Measurements from ENCODE around the gene BBS4. TPM values are rescaled to one million over a fixed set of nuclear protein-coding genes. Genes with fewer than 3 reads are reported as not detected.
A peak's percentile ranks its signal among the peaks of the same experiment; 100 is the strongest.

The BBS4 gene
- total RNA-seq, 1 experiment from 2014 or later: 22.4 TPM

DNA sequence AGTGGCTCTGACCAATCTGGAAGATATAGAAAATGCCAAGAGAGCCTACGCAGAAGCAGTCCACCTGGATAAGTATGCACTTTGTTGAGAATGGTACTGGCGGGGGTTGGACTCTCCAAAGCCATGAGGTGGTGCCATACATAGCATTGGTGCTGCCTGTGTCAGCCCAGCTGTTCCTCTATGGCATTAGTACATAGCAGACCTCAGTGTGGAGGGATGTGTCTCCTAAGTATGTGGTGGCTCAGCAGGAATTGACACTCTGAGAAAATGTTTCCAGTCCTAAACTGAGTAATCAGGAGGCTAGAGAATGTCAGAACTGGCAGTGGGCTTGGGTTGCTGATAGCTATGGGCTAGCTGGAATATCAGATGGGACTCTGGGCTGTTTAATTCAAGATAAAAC, 49.1 kb downstream of the BBS4 start:
- Mint-ChIP-seq H3K36me3 (ENCODE audit: insufficient read depth, unreplicated experiment) (peaks cover 28% of the 10 kb centered on the region), H3K27me3 (ENCODE audit: insufficient read depth, unreplicated experiment) (no peaks in the 10 kb centered on the region), H3K27ac (ENCODE audit: unreplicated experiment) (peak overlapping the region; percentile 4), H3K4me3 (ENCODE audit: unreplicated experiment) (no peak overlapping the region), H3K4me1 (ENCODE audit: low read depth, unreplicated experiment) (peaks cover 10% of the 10 kb centered on the region), H3K9me3 (ENCODE audit: unreplicated experiment) (no peaks in the 10 kb centered on the region)
- peaks cover 20% of the 10 kb centered on the region for H3K4me1 ChIP-seq
- H3K4me3 ChIP-seq (ENCODE audit: low read depth, low read length): no peak overlapping the region
- DNase-seq: no peak
- no TSS peak for BruUV-seq (replicated peaks)
- TF ChIP-seq CTCF (IDR thresholded peaks at IDR 0.05; ENCODE audit: insufficient read depth in 1 of 2, low read depth in 1 of 2, low read length in 1 of 2, severe bottlenecking in 1 of 2, unreplicated experiment in 1 of 2): no peak
- H3K36me3 ChIP-seq (ENCODE audit: control insufficient read depth, insufficient read depth, low read length): no peaks in the 10 kb centered on the region
- intact Hi-C loops (cut with micrococcal nuclease; ENCODE audit: unreplicated experiment): no loop called here
- POLR2A ChIA-PET: no interaction called here
- H3K27me3 ChIP-seq (replicated peaks; ENCODE audit: control insufficient read depth, insufficient read depth, low read length): no peaks in the 10 kb centered on the region
- CTCF ChIA-PET: interaction anchor here (2.3 kb wide), 1 partner anchor 13 kb away, joined by 16 read pairs; no protein-coding TSS in a partner anchor
- H3K9me3 ChIP-seq: no peaks in the 10 kb centered on the region

- BruUV-seq (replicated peaks): no TSS peak
- ChIA-PET POLR2A (no interaction called here), CTCF (no interaction called here)
Measured at GRCh38 chr15:72737061-72737460, 51.1 kb downstream of the BBS4 start.

GRCh38 chr15:72737723-72738122, 51.7 kb downstream of the BBS4 start:
- CTCF ChIA-PET: no interaction called here
- BruUV-seq (replicated peaks): TSS peak; percentile 33

More at GRCh38 chr15:72737061-72737460, 51.1 kb downstream of the BBS4 start:
- peaks cover 35% of the 10 kb centered on the region for H3K36me3 Mint-ChIP-seq (ENCODE audit: insufficient read depth, unreplicated experiment)
- no peak overlapping the region for H3K4me3 ChIP-seq (ENCODE audit: low read depth, low read length)
- no peak for TF ChIP-seq CTCF (IDR thresholded peaks at IDR 0.05; ENCODE audit: insufficient read depth in 1 of 2, low read depth in 1 of 2, low read length in 1 of 2, severe bottlenecking in 1 of 2, unreplicated experiment in 1 of 2)
- no peaks in the 10 kb centered on the region for H3K9me3 Mint-ChIP-seq (ENCODE audit: unreplicated experiment)
- no peak for DNase-seq
- no peak overlapping the region for H3K4me3 Mint-ChIP-seq (ENCODE audit: unreplicated experiment)
- H3K27me3 Mint-ChIP-seq (ENCODE audit: insufficient read depth, unreplicated experiment): no peaks in the 10 kb centered on the region
- peaks cover 20% of the 10 kb centered on the region for H3K4me1 ChIP-seq
- no peaks in the 10 kb centered on the region for H3K36me3 ChIP-seq (ENCODE audit: control insufficient read depth, insufficient read depth, low read length)
- no peak overlapping the region for H3K27ac Mint-ChIP-seq (ENCODE audit: unreplicated experiment)
- H3K27me3 ChIP-seq (replicated peaks; ENCODE audit: control insufficient read depth, insufficient read depth, low read length): no peaks in the 10 kb centered on the region
- H3K4me1 Mint-ChIP-seq (ENCODE audit: low read depth, unreplicated experiment): peaks cover 10% of the 10 kb centered on the region
- no peaks in the 10 kb centered on the region for H3K9me3 ChIP-seq
- intact Hi-C loops (cut with micrococcal nuclease; ENCODE audit: unreplicated experiment): no loop called here

More at GRCh38 chr15:72737723-72738122, 51.7 kb downstream of the BBS4 start:
- H3K4me3 ChIP-seq (ENCODE audit: low read depth, low read length): no peak overlapping the region
- no peak overlapping the region for H3K4me3 Mint-ChIP-seq (ENCODE audit: unreplicated experiment)
- H3K27me3 Mint-ChIP-seq (ENCODE audit: insufficient read depth, unreplicated experiment): no peaks in the 10 kb centered on the region
- no peak for TF ChIP-seq CTCF (IDR thresholded peaks at IDR 0.05; ENCODE audit: insufficient read depth in 1 of 2, low read depth in 1 of 2, low read length in 1 of 2, severe bottlenecking in 1 of 2, unreplicated experiment in 1 of 2)
- no peaks in the 10 kb centered on the region for H3K27me3 ChIP-seq (replicated peaks; ENCODE audit: control insufficient read depth, insufficient read depth, low read length)
- H3K36me3 Mint-ChIP-seq (ENCODE audit: insufficient read depth, unreplicated experiment): peaks cover 36% of the 10 kb centered on the region
- peaks cover 10% of the 10 kb centered on the region for H3K4me1 Mint-ChIP-seq (ENCODE audit: low read depth, unreplicated experiment)
- no peak for DNase-seq
- H3K4me1 ChIP-seq: peaks cover 20% of the 10 kb centered on the region
- H3K27ac Mint-ChIP-seq (ENCODE audit: unreplicated experiment): no peak overlapping the region
- H3K9me3 Mint-ChIP-seq (ENCODE audit: unreplicated experiment): no peaks in the 10 kb centered on the region
- intact Hi-C loops (cut with micrococcal nuclease; ENCODE audit: unreplicated experiment): no loop called here
- POLR2A ChIA-PET: no interaction called here
- H3K36me3 ChIP-seq (ENCODE audit: control insufficient read depth, insufficient read depth, low read length): no peaks in the 10 kb centered on the region
- no peaks in the 10 kb centered on the region; the same call in 1 of the 2 replicates for H3K9me3 ChIP-seq

Measured in Caco-2 (cell line).